ENCODE measurements around the gene TRAF2. TPM values are rescaled to one million over a fixed set of nuclear protein-coding genes. Genes with fewer than 3 reads are reported as not detected.
A peak's percentile ranks its signal among the peaks of the same experiment; 100 is the strongest.

The TRAF2 gene
- total and polyA plus RNA-seq, 9 of the 15 experiments (the other 6 are each of a cell fraction or from before 2014, with no cell fraction given): 0.24 to 45.2 (median 18.0) TPM

DNA sequence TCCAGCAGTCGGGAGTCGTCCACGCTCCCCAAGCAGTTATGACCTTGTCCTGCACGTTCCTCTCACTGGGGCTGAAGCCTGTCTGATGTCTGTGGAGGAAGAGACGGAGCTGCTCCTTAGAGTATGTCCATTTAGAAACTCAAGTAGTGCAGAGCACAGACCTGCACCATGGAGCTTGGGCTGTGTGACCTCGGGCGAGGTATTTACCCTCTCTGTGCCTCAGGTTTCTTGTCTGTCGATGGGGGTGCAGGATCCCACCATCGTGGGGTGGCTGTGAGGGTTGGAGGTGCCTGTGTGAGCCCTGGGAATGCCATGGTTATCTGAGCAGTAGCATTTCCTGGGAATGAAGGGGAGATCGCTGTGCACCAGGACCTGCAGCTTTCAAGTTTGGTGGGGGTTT is 14.2 kb downstream of the TRAF2 start:
- Histone ChIP-seq H3K36me3 (ENCODE audit: control insufficient read depth, insufficient read depth, low read length) (peaks cover 72% of the 10 kb centered on the region), H3K4me1 (replicated peaks in 1 of 2; ENCODE audit: control insufficient read depth in 2 of 2, insufficient read depth in 2 of 2, low read length in 2 of 2) (peaks cover 0 to 8% of the 10 kb centered on the region in 2 experiments; a peak in 2 of 5 replicates), H3K79me2 (ENCODE audit: control insufficient read depth, insufficient read depth, low read length) (peaks cover 15% of the 10 kb centered on the region), H3K27ac (ENCODE audit: extremely low read depth, low read depth, low read length) (no peak overlapping the region), H3K4me2 (ENCODE audit: insufficient read depth, low read length) (no peak overlapping the region), H2AFZ (ENCODE audit: low read depth, low read length) (no peak overlapping the region), H4K20me1 (replicated peaks; ENCODE audit: control insufficient read depth, insufficient read depth, low read length) (peaks cover 5% of the 10 kb centered on the region), H3K9ac (ENCODE audit: insufficient read depth in 1 of 2, low read depth in 2 of 2, low read length in 2 of 2) (no peak overlapping the region), H3K9me1 (ENCODE audit: control insufficient read depth, insufficient read depth, low read length) (no peaks in the 10 kb centered on the region), H3K27me3 (ENCODE audit: control insufficient read depth in 2 of 2, insufficient read depth in 2 of 2, low read length in 2 of 2) (no peaks in the 10 kb centered on the region), H3K4me3 (no peak overlapping the region), H3K9me3 (replicated peaks; ENCODE audit: control insufficient read depth, insufficient read depth, low read depth, low read length) (no peaks in the 10 kb centered on the region)
- in situ Hi-C loops (cut with MboI): no loop called here
- no peak for DNase-seq (ENCODE audit: extremely low read depth in 1 of 4, low spot score in 3 of 4)
- no peak for FAIRE-seq
- ChIA-PET POLR2A (interaction anchor here (1.0 kb wide), 1 partner anchor 23 kb away, joined by 6 read pairs; no protein-coding TSS in a partner anchor), CTCF (ENCODE audit: low intra/inter-chr PET ratio) (no interaction called here)
- no peak for TF ChIP-seq MYNN (IDR thresholded peaks at IDR 0.05)
- no peak for TF ChIP-seq MYNN (CRISPR knock-in tag; IDR thresholded peaks at IDR 0.05)
- peak; percentile 51 for TF ChIP-seq ZFP36 (IDR thresholded peaks at IDR 0.05; ENCODE audit: low read depth, low read length, partially characterized antibody)
- TF ChIP-seq ARNT (IDR thresholded peaks at IDR 0.05): no peak
- no peak for TF ChIP-seq ZNF197 (CRISPR knock-in tag; IDR thresholded peaks at IDR 0.05; ENCODE audit: low read depth)
- intact Hi-C loops (cut with micrococcal nuclease): no loop called here
- 96% methylated on average over 9 of the region's 10 CpGs for WGBS (ENCODE audit: insufficient coverage, low coverage, missing lambda C conversion rate)
- BruUV-seq (replicated peaks): no TSS peak
- no peak for ATAC-seq

DNA sequence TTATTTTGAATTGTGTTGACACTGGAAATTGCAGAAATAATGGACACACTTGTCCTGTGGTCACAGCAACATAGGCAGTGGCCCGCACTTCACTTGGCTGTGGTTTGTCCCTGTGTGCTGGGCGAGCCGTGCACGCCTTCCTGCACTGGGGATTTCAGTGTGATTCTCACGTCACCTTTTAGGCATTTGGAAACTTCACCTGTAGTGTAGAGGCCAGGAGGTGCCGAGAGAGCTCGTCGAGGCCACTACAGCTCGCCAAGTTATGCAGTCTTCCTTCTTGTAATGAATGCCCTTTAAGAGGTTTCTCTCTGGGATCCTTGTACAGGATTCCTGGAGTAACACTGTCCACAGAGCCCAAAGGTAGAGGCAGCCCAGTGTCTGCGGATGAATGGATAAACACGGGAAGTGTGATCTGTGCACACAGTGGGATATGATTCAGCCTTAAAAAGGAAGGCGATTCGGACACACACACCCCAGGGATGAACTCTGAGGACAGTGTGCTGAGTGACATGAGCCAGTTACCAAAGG is 14.7 kb downstream of the TRAF2 start:
- Histone ChIP-seq H3K4me3 (no peak overlapping the region), H3K36me3 (ENCODE audit: control insufficient read depth, insufficient read depth, low read length) (peaks cover 75% of the 10 kb centered on the region), H2AFZ (ENCODE audit: low read depth, low read length) (no peak overlapping the region), H3K9me3 (replicated peaks; ENCODE audit: control insufficient read depth, insufficient read depth, low read depth, low read length) (no peaks in the 10 kb centered on the region), H3K9me1 (ENCODE audit: control insufficient read depth, insufficient read depth, low read length) (no peaks in the 10 kb centered on the region), H3K79me2 (ENCODE audit: control insufficient read depth, insufficient read depth, low read length) (peaks cover 10% of the 10 kb centered on the region), H3K9ac (ENCODE audit: insufficient read depth in 1 of 2, low read depth in 2 of 2, low read length in 2 of 2) (no peak overlapping the region), H4K20me1 (replicated peaks; ENCODE audit: control insufficient read depth, insufficient read depth, low read length) (peaks cover 3% of the 10 kb centered on the region), H3K4me1 (replicated peaks in 1 of 2; ENCODE audit: control insufficient read depth in 2 of 2, insufficient read depth in 2 of 2, low read length in 2 of 2) (peaks cover 0 to 8% of the 10 kb centered on the region in 2 experiments; a peak in 1 of 5 replicates), H3K4me2 (ENCODE audit: insufficient read depth, low read length) (no peak overlapping the region), H3K27me3 (ENCODE audit: control insufficient read depth in 2 of 2, insufficient read depth in 2 of 2, low read length in 2 of 2) (no peaks in the 10 kb centered on the region), H3K27ac (ENCODE audit: extremely low read depth, low read depth, low read length) (no peak overlapping the region; the same call in 2 of the 3 replicates)
- in situ Hi-C loops (cut with MboI): no loop called here
- ChIA-PET CTCF (ENCODE audit: low intra/inter-chr PET ratio) (no interaction called here), POLR2A (interaction anchor here (1.0 kb wide), 1 partner anchor 23 kb away, joined by 6 read pairs; no protein-coding TSS in a partner anchor)
- ATAC-seq: no peak
- TSS peak; percentile 31 for BruUV-seq (replicated peaks)
- 92% methylated on average over 13 of the region's 13 CpGs for WGBS (ENCODE audit: insufficient coverage, low coverage, missing lambda C conversion rate)
- intact Hi-C loops (cut with micrococcal nuclease): no loop called here
- DNase-seq (ENCODE audit: extremely low read depth in 1 of 4, low spot score in 3 of 4): no peak
- FAIRE-seq: no peak
- TF ChIP-seq, protein P1, sequence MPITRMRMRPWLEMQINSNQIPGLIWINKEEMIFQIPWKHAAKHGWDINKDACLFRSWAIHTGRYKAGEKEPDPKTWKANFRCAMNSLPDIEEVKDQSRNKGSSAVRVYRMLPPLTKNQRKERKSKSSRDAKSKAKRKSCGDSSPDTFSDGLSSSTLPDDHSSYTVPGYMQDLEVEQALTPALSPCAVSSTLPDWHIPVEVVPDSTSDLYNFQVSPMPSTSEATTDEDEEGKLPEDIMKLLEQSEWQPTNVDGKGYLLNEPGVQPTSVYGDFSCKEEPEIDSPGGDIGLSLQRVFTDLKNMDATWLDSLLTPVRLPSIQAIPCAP (CRISPR knock-in tag; IDR thresholded peaks at IDR 0.05; ENCODE audit: borderline replicate concordance): no peak
- TF ChIP-seq NR0B1 (IDR thresholded peaks at IDR 0.05; ENCODE audit: partially characterized antibody) (no peak), CBX5 (IDR thresholded peaks at IDR 0.05; ENCODE audit: borderline replicate concordance, low read depth) (no peak), SIX5 (IDR thresholded peaks at IDR 0.05; ENCODE audit: borderline replicate concordance in 1 of 2, insufficient read depth in 1 of 2, low read depth in 1 of 2, low read length in 2 of 2) (no peak), KAT2B (IDR thresholded peaks at IDR 0.05; ENCODE audit: low read depth, low read length) (no peak), SLC30A9 (CRISPR knock-in tag; IDR thresholded peaks at IDR 0.05) (no peak), ZNF165 (CRISPR knock-in tag; IDR thresholded peaks at IDR 0.05; ENCODE audit: borderline replicate concordance) (no peak), HDGF (IDR thresholded peaks at IDR 0.05) (no peak)
- TF ChIP-seq, protein P2, sequence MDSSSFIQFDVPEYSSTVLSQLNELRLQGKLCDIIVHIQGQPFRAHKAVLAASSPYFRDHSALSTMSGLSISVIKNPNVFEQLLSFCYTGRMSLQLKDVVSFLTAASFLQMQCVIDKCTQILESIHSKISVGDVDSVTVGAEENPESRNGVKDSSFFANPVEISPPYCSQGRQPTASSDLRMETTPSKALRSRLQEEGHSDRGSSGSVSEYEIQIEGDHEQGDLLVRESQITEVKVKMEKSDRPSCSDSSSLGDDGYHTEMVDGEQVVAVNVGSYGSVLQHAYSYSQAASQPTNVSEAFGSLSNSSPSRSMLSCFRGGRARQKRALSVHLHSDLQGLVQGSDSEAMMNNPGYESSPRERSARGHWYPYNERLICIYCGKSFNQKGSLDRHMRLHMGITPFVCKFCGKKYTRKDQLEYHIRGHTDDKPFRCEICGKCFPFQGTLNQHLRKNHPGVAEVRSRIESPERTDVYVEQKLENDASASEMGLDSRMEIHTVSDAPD (CRISPR knock-in tag; IDR thresholded peaks at IDR 0.05): no peak
